HG03103 (cell line): ENCODE measurements around the gene LRPPRC.
A peak's percentile ranks its signal among the peaks of the same experiment; 100 is the strongest.
"Not testable (repeated sequence)": the region's sequence is repeated elsewhere in the genome, so short reads cannot be mapped to it uniquely, and the experiment has no call there.

ENCODE experiments used
- ATAC-seq: cut with Tn5 transposase; IDR thresholded peaks from one replicate; pipeline ENCODE4 v1.9.1; 2021; ENCODE audit warnings: low read depth; ENCODE audit not compliant: unreplicated experiment

Gene LRPPRC

DNA sequence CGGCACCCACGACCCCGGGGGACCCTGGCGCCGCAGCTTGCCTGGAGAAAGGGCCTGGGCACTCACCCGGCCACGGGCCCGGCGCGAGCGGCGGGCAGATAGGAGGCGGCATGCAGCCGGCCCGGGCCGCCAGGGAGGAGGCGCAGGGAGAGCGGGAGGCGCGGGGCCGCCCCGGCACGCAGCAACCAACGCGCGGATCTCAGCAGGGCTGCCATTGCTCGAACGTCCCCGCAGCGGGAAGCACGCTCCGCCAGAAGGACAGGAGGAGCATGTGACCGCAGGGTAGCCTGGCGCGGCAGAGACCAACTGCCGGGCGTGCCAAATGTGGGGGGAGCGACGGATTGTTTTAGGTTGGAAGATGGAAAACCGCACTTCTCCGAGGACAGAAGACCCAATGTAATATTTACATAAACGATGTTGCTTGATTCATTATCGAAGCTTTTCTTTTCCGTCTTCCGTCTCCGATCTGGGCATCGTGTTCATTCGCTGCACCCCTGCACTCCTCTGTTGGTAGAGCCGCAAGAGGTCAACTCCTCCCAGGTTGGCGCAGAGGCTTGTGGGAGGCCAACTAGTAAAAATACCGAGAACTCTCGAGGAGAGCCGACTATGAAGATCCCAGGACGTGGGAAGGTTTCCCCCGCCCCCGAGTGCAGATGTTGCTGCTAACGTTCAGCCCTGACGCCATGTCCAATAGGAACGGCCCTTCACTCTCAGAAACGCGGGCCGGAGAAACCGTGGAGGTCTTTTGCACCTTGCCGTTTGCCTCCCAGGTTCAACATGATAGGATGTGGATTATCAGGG lies at the start of gene LRPPRC:
TSS of gene LRPPRC (minus strand) at position 257 of the 801 bp plus-strand sequence. CDS start at position 215, 42 bp downstream.
- peak; percentile 90 for ATAC-seq

DNA sequence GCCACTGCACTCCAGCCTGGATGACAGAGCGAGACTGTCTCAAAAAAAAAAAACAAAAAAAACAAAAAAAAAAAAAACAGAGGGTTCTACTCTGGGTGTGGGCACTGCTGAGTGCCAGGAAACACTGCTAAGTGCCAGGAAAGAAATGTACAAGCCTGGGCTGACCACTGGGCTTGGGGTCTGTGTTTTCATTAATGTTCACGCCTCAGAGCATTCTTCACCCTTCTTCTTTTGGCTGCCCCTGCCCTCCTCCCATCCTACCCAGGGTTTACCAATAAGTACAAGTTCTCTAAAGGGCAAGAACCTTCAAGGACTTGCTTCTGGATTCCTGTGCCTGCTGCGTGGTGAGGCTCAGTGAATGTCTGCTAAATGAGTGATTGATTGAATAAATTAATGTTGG lies 49.3 kb upstream of the LRPPRC start:
- no peak for ATAC-seq

GRCh38 chr2:44044281-44044720 lies 48.5 kb upstream of the LRPPRC start:
- peak; percentile 98 for ATAC-seq

GRCh38 chr2:44040365-44040764 lies 44.6 kb upstream of the LRPPRC start:
- ATAC-seq, result no peak

DNA sequence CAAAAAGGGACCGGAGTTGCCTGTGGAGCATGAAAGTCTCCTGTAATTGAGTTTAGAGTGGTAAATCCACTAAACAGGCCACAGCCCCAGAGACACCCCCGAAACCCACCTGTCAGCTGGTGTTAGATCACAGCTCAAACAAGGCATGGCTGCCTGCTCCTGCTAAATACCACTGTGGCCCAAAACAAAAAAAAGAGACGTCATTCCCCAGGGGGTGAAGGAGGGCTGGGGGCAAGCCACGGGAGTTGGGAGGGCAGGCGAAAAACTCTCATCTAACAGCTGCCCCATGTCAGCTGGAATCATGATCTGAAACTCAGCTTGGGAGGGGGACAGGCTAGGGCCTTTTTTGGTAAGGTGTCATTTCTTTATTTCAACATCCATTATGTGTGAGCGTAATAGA lies 42.5 kb upstream of the LRPPRC start:
- no peak for ATAC-seq

- no peak for ATAC-seq
Observed at GRCh38 chr2:44037221-44037620, 41.4 kb upstream of the LRPPRC start.

DNA sequence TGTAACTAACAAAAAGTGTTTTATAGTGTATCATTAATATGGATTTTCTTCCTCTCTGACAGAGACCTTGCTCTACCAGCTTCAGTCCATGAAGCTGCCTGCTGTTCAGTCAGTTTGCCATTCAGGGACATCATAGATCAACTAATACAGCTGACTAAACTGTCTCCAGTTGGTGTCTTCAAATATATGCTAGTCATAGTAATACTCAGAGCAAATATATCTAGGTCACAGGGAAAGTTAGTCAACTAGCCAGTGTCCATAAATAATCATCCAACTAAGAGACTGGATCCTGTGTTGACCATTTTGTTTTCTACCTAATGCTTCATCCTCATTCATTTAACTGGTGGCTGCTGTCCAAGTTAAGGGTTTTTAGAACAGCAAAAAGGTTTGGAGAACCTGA lies 38.2 kb upstream of the LRPPRC start:
- no peak for ATAC-seq

DNA sequence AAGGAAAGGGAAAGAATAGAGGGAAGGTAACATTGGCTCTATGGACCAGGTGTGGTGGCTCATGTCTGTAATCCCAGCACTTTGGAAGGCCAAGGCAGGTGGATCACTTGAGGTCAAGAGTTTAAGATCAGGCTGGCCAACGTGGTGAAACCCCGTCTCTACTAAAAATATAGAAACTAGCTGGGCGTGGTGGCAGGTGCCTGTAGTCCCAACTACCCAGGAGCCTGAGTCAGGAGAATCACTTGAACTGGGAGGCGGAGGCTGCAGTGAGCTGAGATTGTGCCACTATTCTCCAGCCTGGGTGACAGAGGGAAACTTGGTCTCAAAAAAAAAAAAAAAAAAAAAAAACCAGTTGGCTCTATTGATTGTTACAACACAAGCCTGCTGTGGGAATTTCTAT lies 31.3 kb upstream of the LRPPRC start:
- ATAC-seq, result not testable (repeated sequence)

GRCh38 chr2:44016282-44016681 lies 20.5 kb upstream of the LRPPRC start:
- no peak for ATAC-seq

GRCh38 chr2:44015239-44015638 lies 19.4 kb upstream of the LRPPRC start:
- no peak for ATAC-seq

- not testable (repeated sequence) for ATAC-seq
Observed at GRCh38 chr2:44013205-44013604, 17.4 kb upstream of the LRPPRC start.

DNA sequence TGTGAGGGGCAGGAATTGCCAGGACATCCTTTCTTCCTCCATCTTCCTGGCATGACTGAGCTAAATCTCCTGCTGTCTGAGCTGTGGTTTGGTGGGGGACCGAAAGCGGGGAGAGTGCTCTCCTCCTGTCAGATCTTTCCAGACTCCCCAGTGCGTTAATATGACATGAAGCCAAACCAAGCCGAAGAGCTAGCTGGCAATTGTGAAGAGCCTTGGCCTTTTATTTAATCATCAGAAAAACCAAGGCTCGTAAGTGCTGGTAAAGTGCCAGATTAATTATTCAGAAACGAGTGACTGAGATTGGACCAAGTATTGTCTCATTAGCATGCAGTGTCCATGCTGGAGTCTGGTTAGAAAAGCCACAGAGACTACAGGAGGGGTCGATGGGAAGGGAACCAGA lies 14.5 kb upstream of the LRPPRC start:
- ATAC-seq, result no peak

- no peak for ATAC-seq
Observed at GRCh38 chr2:44009136-44009735, 13.4 kb upstream of the LRPPRC start.

DNA sequence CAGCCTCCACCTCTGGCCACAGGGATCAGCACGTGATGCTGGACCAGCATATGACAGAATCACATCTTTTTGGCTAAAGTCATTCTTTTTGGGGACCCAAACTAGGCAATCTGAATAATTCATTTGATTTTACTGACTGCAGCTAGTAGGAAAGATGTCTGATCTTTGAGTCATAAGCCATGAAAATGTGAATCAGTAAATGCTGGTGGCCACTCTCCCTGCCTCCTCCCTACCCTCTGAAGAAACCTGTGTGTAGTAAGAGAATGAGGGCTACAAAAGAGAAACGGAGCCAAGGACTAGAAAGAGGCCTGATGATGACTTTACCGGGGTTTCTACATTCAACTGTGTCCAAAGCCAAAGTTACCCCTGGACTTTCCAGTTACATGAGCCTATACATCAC lies 10.1 kb upstream of the LRPPRC start:
- no peak for ATAC-seq

DNA sequence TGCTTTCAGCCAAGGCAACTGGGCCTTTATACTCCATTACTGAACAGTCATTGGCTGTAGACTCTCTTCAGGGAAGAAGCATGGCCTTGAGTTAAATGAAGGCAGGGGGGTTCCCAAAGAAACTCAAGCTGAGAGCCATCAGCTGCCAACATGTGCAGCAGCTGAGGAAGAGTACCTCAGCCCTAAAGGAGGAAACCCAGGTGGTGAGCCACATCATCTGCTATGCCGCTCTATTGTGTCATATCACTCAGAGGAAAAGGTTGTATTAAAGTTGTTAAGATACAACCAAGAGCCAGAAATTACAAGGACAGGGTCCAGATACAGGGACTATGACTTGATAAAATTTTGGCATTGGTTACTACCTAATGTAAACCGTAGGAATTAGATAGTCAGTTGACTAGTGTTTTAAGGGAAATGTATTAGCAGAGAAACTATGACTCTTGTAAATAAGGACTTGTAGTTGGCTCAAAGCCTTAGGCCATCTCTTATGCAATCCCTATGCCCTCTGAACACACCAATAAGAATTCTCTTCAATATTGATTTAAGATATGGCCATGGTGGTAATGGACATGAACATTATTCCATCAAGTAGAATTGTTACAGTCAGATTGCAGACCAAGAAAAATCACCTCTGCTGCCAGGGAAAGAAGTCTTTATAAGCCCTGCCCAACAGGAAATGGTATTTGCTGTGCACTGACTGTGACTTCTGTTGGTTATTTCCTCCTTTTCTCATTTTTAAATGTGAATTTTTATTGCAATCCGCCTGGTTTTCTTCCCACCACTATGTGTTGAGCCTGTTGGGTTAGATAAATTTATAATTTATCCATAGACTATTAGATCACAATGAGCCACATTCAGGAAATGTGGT lies 9.2 kb upstream of the LRPPRC start:
- no peak for ATAC-seq

GRCh38 chr2:44001716-44002115 lies 5.9 kb upstream of the LRPPRC start:
- no peak for ATAC-seq

DNA sequence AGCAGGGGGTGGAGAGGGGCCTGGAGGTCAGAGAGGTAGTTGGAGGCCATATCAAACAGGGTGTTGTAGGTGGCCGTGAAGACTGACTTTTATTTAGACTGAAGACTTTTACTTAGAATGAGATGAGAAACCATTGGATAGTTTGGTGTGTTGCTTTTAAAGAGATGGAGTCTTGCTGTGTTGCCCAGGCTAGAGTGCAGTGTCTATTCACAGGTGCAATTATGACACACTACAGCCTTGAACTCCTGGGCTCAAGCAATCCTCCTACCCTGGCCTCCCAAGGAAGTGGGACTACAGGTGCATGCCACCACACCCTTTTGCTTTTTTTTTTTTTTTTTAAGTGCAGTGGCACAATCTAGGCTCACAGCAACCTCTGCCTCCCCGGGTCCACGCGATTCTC lies 2.5 kb upstream of the LRPPRC start:
- no peak for ATAC-seq

- ATAC-seq, result no peak
Observed at GRCh38 chr2:43993437-43993836, 2.4 kb downstream of the LRPPRC start.

DNA sequence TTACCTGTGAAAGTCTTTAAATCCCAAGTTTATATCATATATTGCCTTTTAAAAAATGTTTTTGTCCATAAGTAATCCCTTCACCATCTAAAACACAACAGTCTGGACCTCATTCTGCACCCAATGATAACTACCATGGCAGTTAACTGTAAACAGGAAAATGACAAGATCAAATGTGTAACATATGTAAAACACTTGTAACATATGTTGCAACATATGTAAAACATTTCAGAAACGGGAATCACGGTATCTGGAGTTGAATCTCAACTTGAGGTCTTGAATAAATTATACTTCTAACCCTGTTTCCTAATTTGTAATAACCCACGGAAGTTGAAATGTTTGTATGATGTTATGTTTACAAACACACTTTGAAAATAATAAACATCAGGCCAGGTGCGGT lies 6.2 kb downstream of the LRPPRC start:
- no peak for ATAC-seq

DNA sequence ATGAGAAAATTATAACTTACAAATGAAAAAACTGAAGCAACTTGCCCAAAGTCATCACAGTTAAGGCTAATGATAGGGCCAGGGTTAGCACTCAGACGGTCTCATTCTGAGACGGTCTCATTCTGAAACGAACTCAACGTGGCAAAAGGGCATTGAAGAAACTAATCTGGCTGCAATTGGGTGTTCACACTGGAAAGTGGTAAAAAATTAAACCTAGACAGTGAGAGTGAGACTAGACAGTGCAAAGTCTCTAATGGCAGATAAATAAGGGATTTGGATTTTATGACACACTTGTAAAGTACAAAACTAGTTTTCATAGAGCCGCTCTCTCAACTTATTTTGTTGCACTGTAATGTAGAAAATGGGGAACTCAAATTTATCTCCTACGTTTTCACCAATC lies 9.2 kb downstream of the LRPPRC start:
- ATAC-seq, result no peak

DNA sequence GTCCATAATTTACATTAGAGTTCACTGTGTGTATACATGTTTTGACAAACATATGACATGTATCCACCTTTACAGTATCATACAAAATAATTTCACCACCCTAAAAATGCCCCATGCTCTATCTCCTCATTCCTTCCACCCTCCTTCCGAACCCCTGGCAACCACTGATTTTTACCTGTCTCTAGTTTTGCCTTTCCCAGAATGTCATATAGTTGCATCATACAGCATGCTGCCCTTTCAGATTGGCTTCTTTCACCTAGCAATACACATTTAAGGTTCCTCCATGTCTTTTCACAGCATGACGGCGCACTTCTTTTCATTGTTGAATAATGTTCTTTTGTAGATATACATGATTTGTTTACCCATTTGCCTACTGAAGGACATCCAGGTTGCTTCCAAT lies 10.4 kb downstream of the LRPPRC start:
- ATAC-seq, result no peak
